BE2C (cell line): ENCODE results near the gene SARS2.

ENCODE experiments used
- DNase-seq: peaks from one replicate; pipeline ENCODE4 v3.0.0-alpha.2; 2020
- H3K27me3 ChIP-seq: fragments of 250-450 bp; sonication (Bioruptor Pico); 2 replicates; pipeline ENCODE4 v1.5.1; 2020; ENCODE audit warnings: mild to moderate bottlenecking
- H3K36me3 ChIP-seq: fragments of 250-450 bp; sonication (Bioruptor Pico); 2 replicates; pipeline ENCODE4 v1.5.1; 2020; ENCODE audit warnings: mild to moderate bottlenecking
- H3K4me1 ChIP-seq: fragments of 250-450 bp; sonication (Bioruptor Pico); 2 replicates; pipeline ENCODE4 v1.5.1; 2020
- H3K4me3 ChIP-seq: 2 replicates; pipeline ENCODE4 v1.5.1; 2011; ENCODE audit warnings: low read depth, low read length
- H3K9me3 ChIP-seq: fragments of 250-450 bp; sonication (Bioruptor Pico); 2 replicates; pipeline ENCODE4 v1.5.1; 2020
- TF ChIP-seq, protein P1 (sequence below): IDR thresholded peaks from 2 replicates; pipeline ENCODE4 v1.5.1; 2012; ENCODE audit warnings: mild to moderate bottlenecking, low read depth, low read length

The SARS2 gene

DNA sequence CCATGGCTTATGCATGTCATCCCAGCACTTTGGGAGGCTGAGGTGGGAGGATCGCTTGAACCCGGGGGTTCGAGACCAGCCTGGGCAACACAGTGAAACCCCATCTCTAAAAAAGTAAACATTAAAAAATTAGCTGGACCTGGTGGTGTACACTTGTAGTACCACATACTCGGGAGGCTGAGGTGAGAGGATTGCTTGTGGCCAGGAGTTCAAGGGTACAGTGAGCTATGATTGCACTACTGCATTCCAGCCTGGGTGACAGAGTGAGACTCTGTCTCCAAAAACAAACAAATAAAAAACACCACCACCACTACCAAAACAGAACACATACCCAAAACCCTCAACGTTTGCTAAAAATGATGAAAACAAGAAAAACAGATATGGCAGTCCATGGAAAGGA lies 29.1 kb upstream of the SARS2 start:
- DNase-seq, result no peak
- no peaks in the 10 kb centered on the region for H3K27me3 ChIP-seq
- no peaks in the 10 kb centered on the region; the same call in 1 of the 2 replicates for H3K36me3 ChIP-seq
- no peaks in the 10 kb centered on the region for H3K4me1 ChIP-seq
- TF ChIP-seq, protein P1, sequence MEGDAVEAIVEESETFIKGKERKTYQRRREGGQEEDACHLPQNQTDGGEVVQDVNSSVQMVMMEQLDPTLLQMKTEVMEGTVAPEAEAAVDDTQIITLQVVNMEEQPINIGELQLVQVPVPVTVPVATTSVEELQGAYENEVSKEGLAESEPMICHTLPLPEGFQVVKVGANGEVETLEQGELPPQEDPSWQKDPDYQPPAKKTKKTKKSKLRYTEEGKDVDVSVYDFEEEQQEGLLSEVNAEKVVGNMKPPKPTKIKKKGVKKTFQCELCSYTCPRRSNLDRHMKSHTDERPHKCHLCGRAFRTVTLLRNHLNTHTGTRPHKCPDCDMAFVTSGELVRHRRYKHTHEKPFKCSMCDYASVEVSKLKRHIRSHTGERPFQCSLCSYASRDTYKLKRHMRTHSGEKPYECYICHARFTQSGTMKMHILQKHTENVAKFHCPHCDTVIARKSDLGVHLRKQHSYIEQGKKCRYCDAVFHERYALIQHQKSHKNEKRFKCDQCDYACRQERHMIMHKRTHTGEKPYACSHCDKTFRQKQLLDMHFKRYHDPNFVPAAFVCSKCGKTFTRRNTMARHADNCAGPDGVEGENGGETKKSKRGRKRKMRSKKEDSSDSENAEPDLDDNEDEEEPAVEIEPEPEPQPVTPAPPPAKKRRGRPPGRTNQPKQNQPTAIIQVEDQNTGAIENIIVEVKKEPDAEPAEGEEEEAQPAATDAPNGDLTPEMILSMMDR, result no peak
- H3K4me3 ChIP-seq, result no peak overlapping the region
- H3K9me3 ChIP-seq, result no peaks in the 10 kb centered on the region

DNA sequence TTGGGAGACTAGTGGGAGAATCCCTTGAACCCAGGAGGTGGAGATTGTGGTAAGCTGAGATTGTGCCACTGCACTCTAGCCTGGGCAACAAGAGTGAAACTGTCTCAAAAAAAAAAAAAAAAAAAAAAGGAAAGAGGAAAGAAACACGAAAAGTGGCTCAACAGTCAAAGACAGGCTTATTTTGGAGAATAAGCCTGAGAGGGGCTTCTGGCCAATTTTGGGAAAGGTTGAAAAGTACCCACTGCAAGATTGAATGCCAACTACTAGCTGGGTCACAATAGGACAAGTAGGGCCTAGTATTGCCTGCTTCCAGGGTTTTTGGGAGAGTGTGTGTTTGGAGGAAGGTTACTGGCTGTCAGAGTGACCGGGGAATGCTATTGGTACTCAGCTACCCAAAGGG lies 27.7 kb upstream of the SARS2 start:
- TF ChIP-seq, protein P1, result no peak
- H3K36me3 ChIP-seq, result no peaks in the 10 kb centered on the region; the same call in 1 of the 2 replicates
- H3K4me3 ChIP-seq, result no peak overlapping the region
- no peak for DNase-seq
- no peaks in the 10 kb centered on the region for H3K27me3 ChIP-seq
- H3K9me3 ChIP-seq, result no peaks in the 10 kb centered on the region
- H3K4me1 ChIP-seq, result no peaks in the 10 kb centered on the region

DNA sequence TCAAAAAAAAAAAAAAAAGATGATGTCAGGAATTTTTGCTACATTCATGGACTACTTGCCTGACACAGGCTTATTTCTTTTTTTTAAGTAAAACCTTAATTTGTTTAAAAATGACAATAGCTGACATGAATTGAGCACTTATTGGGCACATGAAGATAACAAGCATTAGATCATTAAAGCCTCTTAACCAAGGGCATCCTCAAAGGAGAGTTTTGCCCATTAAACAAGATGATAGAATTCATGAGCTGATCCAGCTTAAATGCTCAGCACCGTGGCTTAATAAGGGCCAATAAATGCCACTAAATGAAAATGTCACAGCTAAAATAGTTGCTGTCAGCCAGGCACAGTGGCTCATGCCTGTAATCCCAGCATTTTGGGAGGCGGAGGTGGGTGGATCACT lies 25.7 kb upstream of the SARS2 start:
- Histone ChIP-seq H3K4me1 (no peaks in the 10 kb centered on the region), H3K4me3 (no peak overlapping the region), H3K9me3 (no peaks in the 10 kb centered on the region), H3K27me3 (no peaks in the 10 kb centered on the region), H3K36me3 (no peaks in the 10 kb centered on the region; the same call in 1 of the 2 replicates)
- TF ChIP-seq, protein P1, result no peak
- DNase-seq, result no peak

DNA sequence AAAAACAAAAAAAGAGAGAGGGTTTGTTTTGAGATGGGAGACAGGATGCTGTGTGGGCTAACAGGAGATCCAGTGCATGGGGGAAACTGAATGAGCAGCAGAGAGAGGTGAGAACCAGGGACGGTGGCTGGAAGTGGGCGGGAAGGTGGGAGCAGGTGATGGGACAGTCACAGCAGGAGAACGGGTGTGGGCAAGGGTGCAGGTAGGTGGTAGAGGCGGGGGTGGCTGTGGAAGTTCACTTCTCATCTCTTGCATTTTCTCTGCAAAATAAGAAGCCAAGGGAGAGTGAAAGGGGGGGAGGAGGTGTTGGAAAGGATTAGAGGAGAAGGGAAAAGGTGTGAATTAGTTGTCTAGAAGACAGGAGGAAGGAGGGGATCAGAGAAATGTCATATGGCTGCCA lies 23.1 kb upstream of the SARS2 start:
- Histone ChIP-seq H3K36me3 (no peaks in the 10 kb centered on the region; the same call in 1 of the 2 replicates), H3K27me3 (no peaks in the 10 kb centered on the region), H3K4me3 (no peak overlapping the region), H3K9me3 (no peaks in the 10 kb centered on the region), H3K4me1 (no peaks in the 10 kb centered on the region)
- no peak for DNase-seq
- TF ChIP-seq, protein P1, result no peak

DNA sequence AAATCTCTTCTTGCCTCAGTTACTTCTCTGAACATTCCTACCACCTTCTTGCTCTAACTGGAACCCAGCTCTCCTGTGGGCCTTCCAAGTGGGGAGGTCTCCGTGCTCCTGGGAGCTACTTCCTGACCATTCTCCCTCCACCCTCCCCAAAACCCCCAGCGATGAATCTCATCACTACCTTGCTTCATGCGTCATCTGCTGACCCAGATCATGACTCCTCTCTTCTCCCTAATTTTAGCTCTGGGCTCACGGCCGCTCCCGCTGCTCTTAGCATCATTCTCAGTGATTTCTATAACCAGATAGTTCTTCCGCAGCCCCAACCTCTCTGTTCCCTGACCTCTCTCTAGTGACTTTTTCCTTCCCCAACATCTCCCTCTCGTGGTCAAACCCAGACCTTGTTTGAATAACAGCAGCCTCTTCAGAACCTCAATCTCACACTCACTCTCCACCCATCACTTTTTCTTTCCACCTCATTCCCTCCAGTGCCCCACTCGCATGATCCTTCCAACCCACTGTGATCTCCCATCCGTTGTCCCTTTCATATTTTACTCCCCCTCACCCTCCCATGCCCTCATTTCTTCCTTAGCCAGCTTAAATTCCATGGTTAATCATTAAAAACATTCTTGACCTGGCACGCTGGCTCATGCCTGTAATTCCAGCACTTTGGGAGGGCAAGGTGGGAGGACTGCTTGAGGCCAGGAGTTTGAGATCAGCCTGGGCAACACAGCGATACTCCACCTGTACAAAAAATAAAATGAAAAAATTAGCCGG lies 22.0 kb upstream of the SARS2 start:
- H3K4me1 ChIP-seq, result no peaks in the 10 kb centered on the region
- H3K9me3 ChIP-seq, result no peaks in the 10 kb centered on the region
- TF ChIP-seq, protein P1, result peak; percentile 69
- peak; percentile 62 for DNase-seq
- no peaks in the 10 kb centered on the region for H3K27me3 ChIP-seq
- H3K4me3 ChIP-seq, result no peak overlapping the region
- H3K36me3 ChIP-seq, result no peaks in the 10 kb centered on the region; the same call in 1 of the 2 replicates

DNA sequence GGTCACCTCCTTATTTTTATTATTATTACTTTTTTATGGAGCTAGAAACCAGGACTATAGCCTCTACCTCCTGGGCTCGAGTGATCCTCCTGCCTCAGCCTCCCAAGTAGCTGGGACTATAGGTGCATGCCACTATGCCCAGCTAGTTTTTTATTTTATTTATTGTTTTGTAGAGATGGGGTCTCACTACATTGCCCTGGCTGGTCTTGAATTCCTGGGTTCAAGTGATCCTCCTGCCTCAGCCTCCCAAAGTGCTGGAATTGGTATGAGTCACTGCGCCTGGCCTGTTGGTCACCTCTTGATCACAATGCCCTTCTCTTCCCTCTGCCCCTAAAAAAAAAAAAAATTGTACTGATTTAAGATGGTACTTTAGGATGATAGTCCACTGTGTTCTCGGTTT lies 20.6 kb upstream of the SARS2 start:
- Histone ChIP-seq H3K27me3 (no peaks in the 10 kb centered on the region), H3K4me3 (no peak overlapping the region), H3K4me1 (no peaks in the 10 kb centered on the region), H3K36me3 (peaks cover 5% of the 10 kb centered on the region; the same call in 1 of the 2 replicates), H3K9me3 (no peaks in the 10 kb centered on the region)
- DNase-seq, result no peak
- TF ChIP-seq, protein P1, result no peak
